AG04449 (cell line): ENCODE results near the gene COL8A1.

Source experiments
- CTCF ChIA-PET: fragments of 350-600 bp; formaldehyde crosslinking; extraction: SDS; loops from one replicate; lab custom pipeline; 2021; ENCODE audit warnings: antibody characterized with exemption; lab: Yijun Ruan, JAX
- POLR2A ChIA-PET: fragments of 400-600, 350-600 bp; formaldehyde crosslinking; extraction: SDS; loops from one replicate; lab custom pipeline; 2020; ENCODE audit warnings: antibody characterized with exemption, inconsistent platforms; lab: Yijun Ruan, JAX
- DNase-seq: peaks from one replicate; pipeline ENCODE4 v3.0.0-alpha.2; 2010; ENCODE audit warnings: low read depth, low spot score
- H3K4me3 ChIP-seq: 2 replicates; pipeline ENCODE4 v1.5.1; 2011; ENCODE audit warnings: low read depth, mild to moderate bottlenecking, control low read depth, low read length
- CTCF ChIP-seq: IDR thresholded peaks from one replicate; pipeline ENCODE4 v1.5.1; 2011; ENCODE audit warnings: mild to moderate bottlenecking, moderate library complexity, low read length, control low read depth, inconsistent platforms; ENCODE audit not compliant: insufficient read depth; ENCODE audit errors: missing control alignments

The COL8A1 gene

GRCh38 chr3:99656624-99657023 is 18.2 kb downstream of the COL8A1 start:
- no peak for TF ChIP-seq CTCF
- CTCF ChIA-PET: interaction anchor here (0.9 to 2.7 kb wide), 6 partner anchors 9 to 542 kb away, joined by 3 to 10 read pairs (median 6); no protein-coding TSS in a partner anchor
- POLR2A ChIA-PET: no interaction called here
- no peak overlapping the region for H3K4me3 ChIP-seq
- DNase-seq: no peak

- H3K4me3 ChIP-seq: no peak overlapping the region
- DNase-seq: no peak
- POLR2A ChIA-PET: interaction anchor here (1.1 kb wide), 1 partner anchor 21 kb away, joined by 5 read pairs; no protein-coding TSS in a partner anchor
- no peak for TF ChIP-seq CTCF
- CTCF ChIA-PET: interaction anchor here (2.7 kb wide), 1 partner anchor 11 kb away, joined by 7 read pairs; no protein-coding TSS in a partner anchor
Measured at GRCh38 chr3:99658274-99658673, 19.9 kb downstream of the COL8A1 start.

GRCh38 chr3:99659032-99659431 is 20.6 kb downstream of the COL8A1 start:
- no peak overlapping the region for H3K4me3 ChIP-seq
- ChIA-PET CTCF (interaction anchor here (0.9 to 1.3 kb wide), 2 partner anchors 10 to 26 kb away, joined by 3 read pairs; no protein-coding TSS in a partner anchor), POLR2A (interaction anchor here (1.0 to 1.1 kb wide), 2 partner anchors 22 to 249 kb away, joined by 3 to 5 read pairs; no protein-coding TSS in a partner anchor)
- peak; percentile 97 for DNase-seq
- TF ChIP-seq CTCF: no peak

- TF ChIP-seq CTCF: no peak
- DNase-seq: no peak
- CTCF ChIA-PET: interaction anchor here (1.0 to 2.1 kb wide), 4 partner anchors 13 to 28 kb away, joined by 3 to 8 read pairs (median 4); no protein-coding TSS in a partner anchor
- POLR2A ChIA-PET: interaction anchor here (0.7 kb wide), 1 partner anchor 40 kb away, joined by 3 read pairs; no protein-coding TSS in a partner anchor
- H3K4me3 ChIP-seq: no peak overlapping the region
Measured at GRCh38 chr3:99659951-99660350, 21.6 kb downstream of the COL8A1 start.

GRCh38 chr3:99662838-99663570 is 24.6 kb downstream of the COL8A1 start:
- ChIA-PET POLR2A (no interaction called here), CTCF (interaction anchor here (3.2 kb wide), 1 partner anchor 25 kb away, joined by 10 read pairs; no protein-coding TSS in a partner anchor)
- no peak overlapping the region for H3K4me3 ChIP-seq
- TF ChIP-seq CTCF: no peak
- DNase-seq: no peak

- CTCF ChIA-PET: interaction anchor here (1.0 to 3.2 kb wide), 3 partner anchors 9 to 641 kb away, joined by 3 to 10 read pairs (median 3); no protein-coding TSS in a partner anchor
- POLR2A ChIA-PET: no interaction called here
Measured at GRCh38 chr3:99663977-99664376, 25.6 kb downstream of the COL8A1 start.

More at GRCh38 chr3:99663977-99664376, 25.6 kb downstream of the COL8A1 start:
- no peak for DNase-seq
- no peak for TF ChIP-seq CTCF
- H3K4me3 ChIP-seq: no peak overlapping the region
